Tongue (tissue), 2 donors: ENCODE results near the gene FARP1. TPM values are rescaled to one million over a fixed set of nuclear protein-coding genes. Genes with fewer than 3 reads are reported as not detected.

ENCODE experiments used
- DNase-seq: peaks from one replicate; pipeline ENCODE4 v3.0.0-alpha.2; 2015
- total RNA-seq: library from RNA; depleted of rRNA; stranded (reverse); fragments of >200 nt; gene quantifications from one replicate; pipeline ENCODE4 v1.2.3, GENCODE V29; 2014

Gene FARP1
- total RNA-seq, 1 donor from 2014 or later: 42.4 TPM

GRCh38 chr13:98468361-98468760 is 325.5 kb downstream of the FARP1 start:
- DNase-seq: peak; percentile 90

DNA sequence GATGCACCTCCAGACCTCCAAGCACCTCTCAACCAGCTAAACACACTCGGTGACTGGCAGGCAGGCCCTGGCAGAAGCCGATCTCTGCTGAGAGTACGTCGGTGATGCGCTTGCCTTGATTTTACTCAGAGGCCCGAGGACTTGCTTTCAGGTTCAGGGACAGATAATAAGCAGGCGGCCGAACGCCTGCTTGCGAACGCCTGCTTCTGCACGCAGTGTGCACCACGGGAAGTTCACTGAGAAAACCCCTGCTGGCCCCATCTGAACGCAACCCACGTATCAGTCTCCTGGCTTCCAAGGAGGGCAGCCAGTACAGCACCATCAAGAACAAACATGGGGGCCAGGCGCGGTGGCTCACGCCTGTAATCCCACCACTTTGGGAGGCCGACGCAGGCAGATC is 326.0 kb downstream of the FARP1 start:
- no peak for DNase-seq

DNA sequence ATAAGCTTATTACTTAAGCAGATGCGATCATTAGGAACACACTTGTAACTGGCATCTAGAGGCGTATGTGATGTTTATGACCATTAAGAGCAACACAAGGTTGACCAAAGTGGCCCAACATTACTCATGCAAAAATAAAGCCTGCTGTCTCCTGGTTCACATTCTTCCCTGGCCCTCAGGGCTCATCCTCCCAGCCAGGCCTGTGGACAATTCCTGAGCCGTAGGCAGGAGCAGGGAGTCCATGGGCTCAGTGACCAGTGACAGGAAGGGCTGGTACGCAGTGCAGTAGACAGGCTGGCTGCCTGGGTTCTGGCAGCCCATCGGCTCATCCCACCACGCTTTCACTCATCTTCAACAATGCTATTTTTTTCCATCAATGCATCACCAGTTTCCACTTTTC is 328.0 kb downstream of the FARP1 start:
- no peak for DNase-seq

- DNase-seq: no peak
These were observed 329.0 kb downstream of the FARP1 start for GRCh38 chr13:98471934-98472333.

DNA sequence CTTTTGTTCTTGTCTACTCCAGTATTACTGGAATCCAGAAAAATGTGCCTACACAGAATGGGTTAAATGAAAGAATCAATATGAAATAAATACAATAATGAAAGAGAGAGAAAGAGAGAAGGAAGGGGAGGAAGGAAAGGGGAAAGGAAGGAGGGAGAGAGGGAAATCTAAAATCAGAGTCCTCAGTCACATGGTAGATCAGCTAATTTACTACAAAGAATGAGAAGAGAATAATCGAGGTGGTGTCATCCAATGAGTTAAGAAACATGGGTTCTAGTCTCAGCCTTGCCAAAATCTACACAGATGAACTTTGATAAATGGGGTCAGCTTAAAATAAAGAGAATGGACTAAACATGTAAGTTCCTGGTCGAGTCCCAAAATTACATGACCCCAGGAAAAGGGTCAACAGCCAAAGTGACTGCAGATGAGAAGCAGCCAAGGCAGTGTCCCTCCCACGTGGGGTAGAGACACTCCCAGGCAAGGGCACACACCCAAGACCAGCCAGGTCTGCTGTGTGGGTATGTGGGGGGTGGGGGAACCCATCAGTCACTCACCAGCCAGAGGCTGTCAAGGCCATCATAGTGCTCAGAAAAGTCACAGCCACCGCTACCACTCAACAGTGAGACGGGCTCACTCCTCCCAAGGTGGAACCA is 330.4 kb downstream of the FARP1 start:
- DNase-seq: no peak

DNA sequence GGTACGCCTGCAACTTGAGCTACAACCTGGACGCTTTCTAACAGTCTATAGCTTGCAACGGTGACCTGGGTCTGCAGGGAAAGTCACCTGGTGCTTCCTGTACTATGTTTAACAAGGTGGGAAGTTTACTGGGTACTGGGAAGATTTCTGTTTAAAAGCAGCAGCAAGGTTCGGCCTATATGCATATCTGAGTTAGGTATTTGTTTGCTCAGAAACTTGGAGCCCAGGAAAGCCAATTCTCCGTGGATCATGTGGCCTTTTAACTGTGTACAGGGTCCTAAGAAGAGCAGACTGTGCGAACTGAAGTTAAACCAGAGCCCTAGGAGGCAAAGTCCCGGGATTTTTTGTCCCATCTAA is 330.9 kb downstream of the FARP1 start:
- DNase-seq: no peak

DNA sequence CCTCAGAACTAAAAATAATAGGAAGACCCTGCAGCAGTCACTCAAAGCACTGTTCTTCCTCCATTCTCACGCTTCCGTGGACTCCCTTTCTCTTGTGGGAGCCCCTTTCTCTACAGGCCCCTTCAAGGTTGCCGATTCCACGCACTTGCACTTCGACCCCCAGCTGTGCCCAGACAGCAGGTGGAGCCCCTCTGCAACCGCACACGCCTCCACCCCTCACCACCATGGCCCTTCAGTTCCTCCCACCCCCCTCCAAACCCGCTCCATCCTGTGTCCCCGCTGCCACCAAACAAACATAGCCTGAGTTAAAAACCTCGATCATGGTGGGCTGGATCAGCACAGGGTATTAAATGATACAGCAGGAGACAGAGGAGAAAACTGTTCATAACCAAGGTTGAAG is 331.4 kb downstream of the FARP1 start:
- DNase-seq: no peak

DNA sequence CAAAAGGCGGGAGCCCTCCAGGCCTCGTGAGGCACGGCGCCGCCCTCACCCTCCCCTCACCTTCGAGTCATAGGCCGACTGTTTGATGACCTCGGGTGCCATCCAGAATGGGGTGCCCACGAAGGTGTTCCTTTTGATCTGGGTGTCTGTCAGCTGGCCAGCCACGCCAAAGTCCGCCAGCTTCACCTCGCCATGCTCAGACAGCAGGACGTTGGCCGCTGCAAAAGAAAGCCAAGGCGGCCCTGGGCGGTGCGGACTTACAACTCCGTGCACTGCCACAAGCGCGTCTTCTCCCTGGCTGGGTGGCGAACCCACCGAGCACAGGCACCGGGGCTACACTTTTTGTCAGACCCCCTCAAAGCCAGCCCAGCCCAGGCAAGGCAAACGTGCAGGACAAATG is 331.9 kb downstream of the FARP1 start:
- DNase-seq: no peak

GRCh38 chr13:98475522-98475921 is 332.6 kb downstream of the FARP1 start:
- DNase-seq: no peak

GRCh38 chr13:98476106-98476505 is 333.2 kb downstream of the FARP1 start:
- no peak for DNase-seq

GRCh38 chr13:98476538-98476966 is 333.7 kb downstream of the FARP1 start:
- DNase-seq: peak; percentile 27

DNA sequence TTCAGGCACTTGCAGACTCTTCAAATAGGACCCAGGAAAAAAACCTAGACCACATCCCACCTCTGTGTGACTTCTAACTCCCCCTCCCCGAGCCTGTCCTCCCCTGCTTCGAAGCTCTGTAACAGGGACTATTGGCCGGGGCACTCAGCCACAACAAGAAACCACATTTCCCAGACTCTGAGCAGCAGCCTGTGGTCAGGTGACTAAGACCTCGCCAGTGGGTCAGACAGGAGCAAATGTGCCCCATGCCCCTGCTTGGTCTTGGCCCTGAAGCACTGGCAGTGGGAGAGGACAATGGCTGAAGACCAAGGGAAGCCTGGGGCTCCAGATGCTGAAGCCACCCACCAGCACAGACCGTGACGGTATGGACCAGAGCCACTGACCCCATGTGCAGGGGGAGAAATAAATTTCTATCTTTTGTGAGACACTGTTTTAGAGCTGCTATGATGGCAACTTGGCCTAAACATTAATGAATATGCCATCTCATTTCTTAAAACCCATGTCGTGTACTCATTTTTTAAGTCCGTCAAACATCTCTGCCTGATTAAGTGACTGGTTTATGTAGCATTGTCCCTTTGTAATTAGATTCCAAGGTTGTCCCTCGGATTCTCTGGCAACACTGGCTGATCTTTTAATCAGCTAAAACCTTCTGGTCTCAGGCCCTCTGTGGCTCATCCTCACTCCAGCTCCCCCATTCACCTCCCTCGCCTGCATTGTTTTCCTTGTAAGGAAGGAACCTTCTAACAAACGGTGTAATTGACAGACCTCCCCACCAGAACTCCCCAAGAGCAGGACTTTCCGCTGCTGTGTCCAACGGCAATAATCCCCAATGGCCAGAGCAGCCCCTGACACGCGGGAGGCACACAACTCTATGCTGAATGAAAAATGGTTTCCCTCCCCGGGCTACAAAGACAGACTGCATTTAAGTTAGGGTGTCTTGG is 335.6 kb downstream of the FARP1 start:
- DNase-seq: no peak

DNA sequence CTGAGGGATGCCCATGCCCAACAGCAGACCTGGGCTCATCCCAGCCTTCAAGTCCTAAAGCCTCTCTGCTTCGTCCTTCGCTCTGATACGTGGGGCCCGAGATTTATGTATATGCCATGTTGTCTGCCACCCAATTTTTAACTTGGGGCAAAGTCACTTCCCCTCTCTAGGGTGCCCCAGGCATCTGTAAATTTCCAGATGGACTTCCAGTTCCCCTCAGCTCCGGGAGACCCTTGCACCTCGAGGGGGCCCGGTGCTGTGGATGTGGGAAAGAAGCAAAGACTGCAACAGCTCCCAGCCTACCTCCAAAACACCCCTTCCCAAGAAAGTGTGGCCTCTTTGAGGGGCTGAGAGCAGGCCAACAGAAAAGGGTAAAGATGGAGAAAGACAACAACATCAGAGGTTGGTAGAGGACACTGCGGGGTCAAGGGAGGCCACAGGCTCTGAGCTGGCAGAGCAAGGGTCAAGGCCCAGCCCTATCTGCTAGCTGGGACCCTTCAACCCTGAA is 336.7 kb downstream of the FARP1 start:
- no peak for DNase-seq

GRCh38 chr13:98480915-98481877 is 338.3 kb downstream of the FARP1 start:
- DNase-seq: peak; percentile 85

GRCh38 chr13:98482476-98483444 is 339.9 kb downstream of the FARP1 start:
- peak; percentile 88 for DNase-seq

DNA sequence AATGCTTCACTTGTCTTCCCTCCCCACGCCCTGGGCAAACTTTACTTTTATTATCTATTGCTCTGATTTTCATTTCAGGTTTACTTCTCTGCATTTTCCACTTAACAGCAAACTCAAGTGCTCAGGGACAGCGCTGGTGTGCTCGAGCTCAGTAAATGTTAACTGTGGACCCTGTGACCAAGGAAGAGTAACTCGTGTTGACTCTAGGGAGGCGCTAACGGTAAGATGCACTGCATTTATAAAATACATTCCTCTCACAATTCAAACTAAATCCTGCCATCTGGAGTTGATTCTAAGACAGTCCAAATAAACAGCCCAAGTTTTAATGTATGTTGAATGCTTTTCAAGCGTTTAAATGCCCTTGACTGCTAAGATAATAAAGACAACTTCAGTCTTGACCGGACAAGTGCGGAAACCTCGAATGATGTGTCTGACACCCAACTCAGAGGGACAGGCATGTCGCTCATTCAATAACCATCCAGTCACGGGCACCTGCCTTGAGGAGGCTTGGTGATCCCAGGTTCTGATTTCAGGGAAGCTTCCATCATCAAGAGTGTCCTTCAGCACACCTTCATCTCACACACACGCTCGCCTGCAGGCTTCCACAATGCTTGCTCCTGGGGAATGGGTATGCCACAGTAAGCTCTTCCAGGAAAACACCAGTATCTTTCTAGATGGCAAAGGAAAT is 340.9 kb downstream of the FARP1 start:
- peak; percentile 60 for DNase-seq

- peak; percentile 95 for DNase-seq
These were observed 341.7 kb downstream of the FARP1 start for GRCh38 chr13:98484289-98485219.

GRCh38 chr13:98485561-98485960 is 342.7 kb downstream of the FARP1 start:
- DNase-seq: peak; percentile 34

DNA sequence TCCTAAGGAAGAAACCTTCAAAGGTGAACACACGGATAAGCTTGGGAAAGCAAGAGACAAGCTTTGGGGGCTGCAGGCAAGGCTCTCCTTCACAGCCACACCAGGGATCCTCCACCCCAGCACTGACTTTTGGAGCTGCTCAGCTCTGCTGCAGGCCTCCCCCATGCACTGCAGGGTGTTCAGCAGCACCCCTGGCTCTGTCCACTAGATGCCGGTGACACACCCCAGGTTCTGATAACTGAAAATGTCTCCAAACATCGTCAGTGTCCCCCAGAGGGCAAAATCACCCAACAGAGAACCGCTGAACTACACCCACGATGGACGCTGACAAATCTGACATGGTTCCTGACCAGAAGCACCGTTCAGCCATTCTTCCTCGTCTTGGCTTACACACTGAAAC is 343.5 kb downstream of the FARP1 start:
- no peak for DNase-seq
